ENCODE data around the gene DTX1. TPM values are rescaled to one million over a fixed set of nuclear protein-coding genes. Genes with fewer than 3 reads are reported as not detected.
A peak's percentile ranks its signal among the peaks of the same experiment; 100 is the strongest.

The DTX1 gene
- total and polyA plus RNA-seq, 2 of the 13 experiments (the other 11 are each of a cell fraction or from before 2014, with no cell fraction given): not detected

DNA sequence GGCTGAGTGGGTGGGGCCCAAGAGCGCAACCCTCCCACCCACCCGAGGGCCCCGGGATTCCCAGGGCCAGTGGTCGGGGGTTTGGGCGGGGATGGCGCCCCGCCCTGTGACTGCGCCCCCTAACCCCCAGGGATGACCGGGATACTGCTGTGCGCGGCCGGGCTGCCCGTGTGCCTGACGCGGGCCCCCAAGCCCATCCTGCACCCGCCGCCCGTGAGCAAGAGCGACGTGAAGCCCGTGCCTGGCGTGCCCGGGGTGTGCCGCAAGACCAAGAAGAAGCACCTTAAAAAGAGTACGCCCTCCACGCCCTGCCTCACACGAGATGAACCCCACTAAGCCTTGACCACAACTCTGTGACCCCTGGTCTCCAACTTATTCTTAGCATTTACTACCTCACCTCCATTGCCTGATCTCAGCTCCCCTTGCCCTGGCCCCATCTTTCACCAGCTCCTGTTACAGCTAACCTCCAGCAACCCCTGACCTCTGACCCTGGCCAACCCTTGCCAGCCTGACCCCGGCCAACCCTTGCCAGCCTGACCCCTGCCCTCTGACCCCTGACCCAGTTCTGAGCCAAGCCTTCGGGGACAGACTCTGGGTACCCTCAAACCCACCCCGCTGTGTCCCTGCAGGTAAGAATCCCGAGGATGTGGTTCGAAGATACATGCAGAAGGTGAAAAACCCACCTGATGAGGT, 37.0 kb downstream of the DTX1 start (continued):
- TF ChIP-seq ZNF577 (CRISPR knock-in tag; IDR thresholded peaks at IDR 0.05; ENCODE audit: borderline replicate concordance, low read depth) (no peak), ZSCAN21 (CRISPR knock-in tag; IDR thresholded peaks at IDR 0.05; ENCODE audit: borderline replicate concordance) (no peak)
- TF ChIP-seq, protein P1, sequence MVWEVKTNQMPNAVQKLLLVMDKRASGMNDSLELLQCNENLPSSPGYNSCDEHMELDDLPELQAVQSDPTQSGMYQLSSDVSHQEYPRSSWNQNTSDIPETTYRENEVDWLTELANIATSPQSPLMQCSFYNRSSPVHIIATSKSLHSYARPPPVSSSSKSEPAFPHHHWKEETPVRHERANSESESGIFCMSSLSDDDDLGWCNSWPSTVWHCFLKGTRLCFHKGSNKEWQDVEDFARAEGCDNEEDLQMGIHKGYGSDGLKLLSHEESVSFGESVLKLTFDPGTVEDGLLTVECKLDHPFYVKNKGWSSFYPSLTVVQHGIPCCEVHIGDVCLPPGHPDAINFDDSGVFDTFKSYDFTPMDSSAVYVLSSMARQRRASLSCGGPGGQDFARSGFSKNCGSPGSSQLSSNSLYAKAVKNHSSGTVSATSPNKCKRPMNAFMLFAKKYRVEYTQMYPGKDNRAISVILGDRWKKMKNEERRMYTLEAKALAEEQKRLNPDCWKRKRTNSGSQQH (CRISPR knock-in tag; IDR thresholded peaks at IDR 0.05; ENCODE audit: low read depth): no peak

DNA sequence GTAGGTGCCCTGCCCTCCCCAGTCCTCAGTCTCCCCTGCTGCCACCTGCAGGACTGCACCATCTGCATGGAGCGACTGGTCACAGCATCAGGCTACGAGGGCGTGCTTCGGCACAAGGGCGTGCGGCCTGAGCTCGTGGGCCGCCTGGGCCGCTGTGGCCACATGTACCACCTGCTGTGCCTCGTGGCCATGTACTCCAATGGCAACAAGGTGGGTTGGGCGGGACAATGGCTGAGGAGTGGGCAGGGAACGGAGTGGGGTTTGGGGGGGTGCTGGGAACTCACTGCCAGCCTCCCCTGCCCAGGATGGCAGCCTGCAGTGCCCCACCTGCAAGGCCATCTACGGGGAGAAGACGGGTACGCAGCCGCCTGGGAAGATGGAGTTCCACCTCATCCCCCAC, 38.2 kb downstream of the DTX1 start:
- no peak for FAIRE-seq
- POLR2A ChIA-PET: no interaction called here
- Histone ChIP-seq H3K9ac (ENCODE audit: insufficient read depth, low read depth, low read length) (no peak overlapping the region), H3K4me1 (ENCODE audit: insufficient read depth, low read length) (peaks cover 14% of the 10 kb centered on the region), H3K9me3 (ENCODE audit: low read length) (no peaks in the 10 kb centered on the region), H2AFZ (ENCODE audit: low read length) (no peak overlapping the region), H3K4me3 (replicated peaks in 1 of 3; ENCODE audit: insufficient read depth in 1 of 3, low read depth in 2 of 3, low read length in 3 of 3) (no peak overlapping the region), H3K27me3 (ENCODE audit: control insufficient read depth in 1 of 2, insufficient read depth in 2 of 2, low read length in 2 of 2) (peaks cover 1 to 6% of the 10 kb centered on the region in 2 experiments; a peak in 2 of 5 replicates), H3K79me2 (ENCODE audit: insufficient read depth, low read length) (no peaks in the 10 kb centered on the region), H4K20me1 (ENCODE audit: insufficient read depth, low read length) (no peaks in the 10 kb centered on the region), H3K36me3 (replicated peaks in 1 of 2; ENCODE audit: control insufficient read depth in 1 of 2, insufficient read depth in 2 of 2, low read length in 2 of 2) (no peaks in the 10 kb centered on the region), H3K27ac (ENCODE audit: extremely low read length, insufficient read depth, low read length) (no peak overlapping the region), H3K4me2 (ENCODE audit: low read depth, low read length) (no peak overlapping the region)
- BruUV-seq (replicated peaks): no TSS peak
- in situ Hi-C loops (cut with HindIII; ENCODE audit: extremely low pct_ligation_motif_present, low pct_unique_long_range_greater_than_20kb): loop anchor here (5.0 kb wide), 1 partner anchor 47 kb away; no protein-coding TSS in a partner anchor
- intact Hi-C loops (cut with micrococcal nuclease; ENCODE audit: unreplicated experiment): no loop called here
- 0% methylated on average over 2 of the region's 16 CpGs for whole genome bisulfite sequencing (ENCODE audit: low lambda C conversion rate)
- TF ChIP-seq ZNF33A (CRISPR knock-in tag; IDR thresholded peaks at IDR 0.05; ENCODE audit: borderline replicate concordance) (no peak), TBP (CRISPR knock-in tag; IDR thresholded peaks at IDR 0.05) (no peak), PHF5A (CRISPR knock-in tag; IDR thresholded peaks at IDR 0.05; ENCODE audit: low read depth, unreplicated experiment) (no peak), MNT (IDR thresholded peaks at IDR 0.05) (peak; percentile 87), ISX (CRISPR knock-in tag; conservative IDR thresholded peaks at IDR 0.05) (no peak), ZNF205 (CRISPR knock-in tag; IDR thresholded peaks at IDR 0.05) (no peak)
- TF ChIP-seq, protein P2, sequence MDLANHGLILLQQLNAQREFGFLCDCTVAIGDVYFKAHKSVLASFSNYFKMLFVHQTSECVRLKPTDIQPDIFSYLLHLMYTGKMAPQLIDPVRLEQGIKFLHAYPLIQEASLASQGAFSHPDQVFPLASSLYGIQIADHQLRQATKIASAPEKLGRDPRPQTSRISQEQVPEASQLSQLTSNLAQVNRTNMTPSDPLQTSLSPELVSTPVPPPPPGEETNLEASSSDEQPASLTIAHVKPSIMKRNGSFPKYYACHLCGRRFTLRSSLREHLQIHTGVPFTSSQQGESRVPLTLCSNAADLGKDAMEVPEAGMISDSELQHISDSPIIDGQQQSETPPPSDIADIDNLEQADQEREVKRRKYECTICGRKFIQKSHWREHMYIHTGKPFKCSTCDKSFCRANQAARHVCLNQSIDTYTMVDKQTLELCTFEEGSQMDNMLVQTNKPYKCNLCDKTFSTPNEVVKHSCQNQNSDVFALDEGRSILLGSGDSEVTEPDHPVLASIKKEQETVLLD (CRISPR knock-in tag; IDR thresholded peaks at IDR 0.05; ENCODE audit: low read depth): no peak
- ATAC-seq: no peak
- CTCF ChIA-PET (ENCODE audit: low intra/inter-chr PET ratio, low total read pairs): interaction anchor here (1.2 kb wide), 1 partner anchor 45 kb away, joined by 3 read pairs; no protein-coding TSS in a partner anchor
- no peak for DNase-seq (ENCODE audit: low spot score)

Measured in HepG2 (cell line).